ENCODE data around the gene DLGAP4.
A peak's percentile ranks its signal among the peaks of the same experiment; 100 is the strongest.

- TF ChIP-seq TAF1 (IDR thresholded peaks at IDR 0.05; ENCODE audit: borderline replicate concordance, low read depth, low read length) (0 out of 2 replicates have a peak, but pooled peaks have one; percentile 38), POLR2A (IDR thresholded peaks at IDR 0.05; ENCODE audit: low read depth, low read length) (peak; percentile 67; the same call in 1 of the 2 replicates)
Measured at GRCh38 chr20:36460648-36461599, 154.8 kb downstream of the DLGAP4 start.
